DMS114 treated with DMSO at 0.1 percent for 48 hours (cell line): Measurements from ENCODE around the gene CNPY1.

Experiments used
- DNase-seq: peaks from one replicate; lab custom pipeline; 2025; ENCODE audit not compliant: unreplicated experiment; lab: John Stamatoyannopoulos, UW

CNPY1 gene

DNA sequence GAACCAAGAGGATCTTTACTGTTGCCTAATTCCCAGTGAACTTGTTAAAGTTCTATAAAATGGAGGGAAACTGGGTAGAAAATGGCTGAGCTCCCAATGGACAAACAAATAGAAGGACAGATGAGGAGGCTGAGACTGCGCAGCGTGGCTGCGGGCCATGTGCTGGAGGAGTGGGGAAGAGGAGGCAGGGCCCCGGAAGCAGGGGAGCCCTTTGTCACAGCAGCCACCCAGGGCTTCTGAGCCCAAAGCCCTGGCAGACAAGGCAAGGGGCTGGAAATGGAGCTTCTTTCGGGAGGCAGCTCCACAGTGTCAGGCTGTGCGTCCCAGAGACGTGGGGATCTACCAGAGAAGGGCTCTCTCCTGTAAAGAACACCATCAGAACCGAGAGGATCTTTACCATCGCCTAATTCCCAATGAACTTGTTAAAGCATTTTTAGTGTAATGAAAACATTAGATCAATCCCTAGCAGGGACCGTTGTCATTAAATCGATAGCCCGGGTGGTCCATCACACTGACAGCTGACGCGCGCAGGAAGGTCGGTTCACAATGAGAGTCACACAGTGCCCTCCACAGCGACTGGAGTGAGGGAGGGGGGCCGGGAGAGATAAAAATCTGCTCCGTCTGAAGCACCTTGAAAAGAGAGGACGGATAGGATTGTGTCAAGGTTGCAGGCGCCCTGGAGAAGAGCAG lies 14.0 kb upstream of the CNPY1 start:
- DNase-seq, result no peak

DNA sequence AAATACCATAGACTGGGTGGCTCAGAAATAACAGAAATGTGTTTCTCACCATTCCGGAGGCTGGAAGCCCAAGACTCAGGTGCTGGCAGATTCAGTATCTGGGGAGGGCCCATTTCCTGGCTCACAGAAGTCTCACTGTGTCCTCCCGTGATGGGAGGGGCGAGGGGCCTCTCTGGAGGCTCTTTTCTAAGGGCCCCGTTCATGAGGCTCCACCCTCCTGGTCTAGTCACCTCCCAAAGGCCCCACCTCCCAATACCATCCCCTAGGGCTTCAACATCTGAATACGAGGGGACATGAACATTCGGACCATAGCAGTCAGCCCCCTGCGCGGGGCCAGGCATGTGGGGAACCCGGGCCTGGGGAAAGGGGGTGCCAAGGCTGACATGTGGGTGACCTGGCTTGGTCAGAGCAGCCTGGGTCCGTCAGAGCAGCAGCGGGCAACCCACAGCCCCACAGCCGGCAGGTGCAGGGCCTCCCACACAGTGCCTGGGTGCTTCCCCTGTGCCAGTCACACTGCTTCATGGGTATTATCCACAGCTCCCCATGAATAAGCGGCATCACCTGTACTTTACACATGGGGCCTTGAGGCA lies 13.3 kb upstream of the CNPY1 start:
- no peak for DNase-seq

DNA sequence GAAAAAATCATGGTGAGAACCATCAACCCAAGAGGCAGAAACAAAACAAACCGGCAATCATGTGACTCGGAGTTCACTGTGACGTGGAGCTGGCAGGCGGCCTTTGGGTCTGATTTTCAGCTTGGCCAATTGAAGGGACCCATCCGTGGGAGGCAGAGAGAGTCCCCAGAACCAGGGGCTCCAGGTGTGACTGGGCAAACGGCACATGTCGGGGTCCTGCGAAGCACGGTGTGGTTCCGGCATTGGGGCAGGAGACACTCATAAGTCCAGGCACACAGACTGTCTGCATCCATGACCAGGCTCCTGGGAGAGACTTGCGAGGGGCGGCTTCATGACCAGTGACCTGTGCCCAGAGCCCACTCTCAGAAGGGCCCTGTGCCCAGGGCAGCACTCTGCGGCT lies 12.6 kb upstream of the CNPY1 start:
- DNase-seq, result no peak

DNA sequence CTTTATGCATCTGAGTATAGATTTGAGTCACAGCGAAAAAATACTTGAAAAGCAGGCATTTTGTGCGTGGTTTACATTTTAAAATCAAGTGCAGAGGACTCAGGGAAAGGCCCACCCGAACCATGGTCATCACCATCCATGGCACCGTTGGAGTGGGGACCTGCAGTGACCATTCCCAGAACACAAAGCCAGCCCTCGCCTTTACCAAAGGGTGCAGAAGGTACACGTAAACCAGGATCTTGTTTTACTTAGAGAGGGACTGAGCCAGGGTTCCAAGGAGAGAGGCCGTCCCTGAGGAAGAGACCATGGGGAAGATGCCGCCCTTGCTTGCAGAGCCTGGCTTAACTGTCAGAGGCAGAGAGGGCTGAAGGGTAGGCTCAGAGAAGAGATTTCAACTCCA lies 12.0 kb upstream of the CNPY1 start:
- no peak for DNase-seq

DNA sequence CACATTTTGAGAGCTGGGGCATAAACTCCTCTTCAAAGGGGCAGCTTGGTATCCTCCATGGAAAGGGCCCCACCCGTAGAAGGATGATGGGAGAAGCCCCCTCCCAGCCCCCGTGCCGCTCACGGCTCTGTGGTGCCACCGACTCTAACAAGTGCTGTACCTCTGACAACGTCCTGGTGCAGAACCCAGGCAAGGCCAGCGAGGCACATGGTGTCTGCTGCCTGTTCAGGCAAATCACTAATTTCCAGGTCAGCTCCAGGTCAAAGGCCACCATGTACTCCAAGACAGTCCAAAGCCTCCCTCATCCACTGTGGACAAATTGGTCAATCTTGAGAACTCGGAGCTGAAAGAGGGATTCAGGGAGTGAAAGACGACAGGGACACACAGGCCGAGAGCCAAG lies 11.4 kb upstream of the CNPY1 start:
- DNase-seq, result no peak

DNA sequence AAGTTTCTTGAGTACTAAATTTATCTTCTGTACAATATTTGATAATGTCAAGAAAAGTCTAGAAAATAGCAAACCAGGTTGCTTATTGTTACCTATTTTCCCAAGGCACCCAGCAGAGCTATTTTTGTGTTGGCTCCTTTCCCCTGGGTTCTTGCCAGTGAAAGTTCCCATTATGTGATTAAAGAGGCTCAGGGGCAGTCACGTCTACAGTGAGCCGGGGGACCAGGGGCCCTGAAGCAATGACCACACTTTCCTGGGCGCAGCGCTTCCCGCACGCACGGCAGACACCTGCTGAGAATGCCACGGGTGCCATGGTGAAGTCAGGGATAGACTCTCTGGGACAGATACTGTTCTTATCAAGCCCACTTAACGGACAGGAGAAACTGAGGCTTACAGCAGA lies 10.4 kb upstream of the CNPY1 start:
- no peak for DNase-seq

DNA sequence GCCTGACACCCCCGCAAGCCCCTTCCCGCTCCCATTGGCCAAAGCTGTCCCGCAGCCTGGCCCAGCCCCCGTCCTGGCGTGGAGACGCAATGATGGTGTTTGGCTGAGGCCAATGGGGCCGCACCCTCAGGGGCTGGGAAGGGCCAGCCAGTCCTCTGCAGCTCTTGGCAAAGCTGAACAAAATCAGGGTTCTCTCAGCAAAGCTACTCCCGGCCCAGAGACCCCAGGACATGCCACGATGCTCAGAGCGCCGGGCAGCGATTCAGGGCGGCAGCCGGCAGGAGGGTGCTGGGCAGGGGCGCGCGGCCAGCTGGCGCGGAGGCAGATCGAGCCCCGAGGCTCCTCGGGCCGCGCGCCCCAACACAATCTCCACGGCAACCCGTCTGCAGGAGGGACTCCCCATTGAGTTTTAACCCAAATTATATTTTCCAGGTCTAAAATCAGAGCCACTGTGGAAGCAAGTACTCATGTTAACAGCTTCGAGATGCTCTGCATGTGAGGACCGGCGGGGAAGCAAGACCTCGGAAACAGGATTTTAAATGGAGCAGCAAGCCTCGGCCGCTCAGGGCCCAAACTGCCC lies 8.8 kb upstream of the CNPY1 start:
- no peak for DNase-seq

DNA sequence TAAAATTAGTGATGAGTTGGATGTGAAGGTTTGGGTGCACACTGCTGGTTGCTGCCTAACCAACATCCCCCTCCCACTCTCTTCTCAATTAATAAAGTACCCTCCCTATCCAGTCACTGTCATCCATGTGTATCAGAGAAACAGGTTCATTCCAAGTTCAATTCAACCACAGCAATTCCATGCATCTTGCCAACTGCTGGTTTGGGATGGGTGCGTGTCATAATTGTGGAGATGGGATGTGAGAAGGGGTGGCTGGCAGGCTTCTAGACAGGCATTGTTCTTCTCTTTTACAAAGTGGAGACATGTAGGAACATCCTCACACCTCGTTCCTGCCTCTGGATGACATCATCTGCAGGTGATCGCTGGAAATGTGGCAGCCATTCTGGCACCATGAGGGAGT lies 7.5 kb upstream of the CNPY1 start:
- DNase-seq, result no peak

DNA sequence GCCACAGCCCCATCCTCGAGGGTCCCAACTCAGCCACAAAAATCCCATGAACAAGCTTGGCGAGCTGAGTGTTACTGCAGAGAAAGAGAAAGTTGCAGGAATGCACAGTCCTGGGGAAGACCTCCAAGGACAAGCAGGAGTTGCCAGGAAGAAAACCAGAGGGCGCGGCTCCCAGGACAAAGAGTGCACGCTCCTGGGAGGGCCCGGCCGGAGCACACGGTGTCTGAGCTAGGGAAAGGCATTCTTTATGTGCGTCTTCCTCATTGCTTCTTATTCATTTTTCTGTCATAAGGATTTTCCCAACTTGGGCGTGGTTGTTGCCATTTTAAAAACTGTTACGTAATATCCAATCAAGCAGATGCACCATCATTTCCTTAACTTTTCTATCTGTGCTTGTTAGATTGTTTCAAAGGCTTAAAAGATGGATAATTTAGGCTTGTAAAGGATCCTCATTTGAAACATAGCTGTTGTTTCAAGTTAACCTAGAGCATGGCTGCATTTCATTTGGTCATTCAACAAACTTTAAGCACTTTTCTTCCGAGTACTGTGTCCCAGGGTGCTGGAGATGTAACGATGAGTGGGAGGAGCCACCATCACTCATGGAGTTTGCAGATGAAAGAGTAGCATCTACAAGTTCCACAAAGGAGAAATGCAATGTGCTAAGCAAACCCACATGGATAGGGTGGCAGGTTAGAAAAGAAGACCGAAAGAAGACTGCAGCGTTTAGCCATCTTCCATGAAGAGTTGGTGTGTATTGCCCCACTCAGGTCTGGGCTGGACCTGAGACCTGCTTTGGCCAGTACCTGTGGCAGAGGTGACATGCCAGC lies 5.6 kb upstream of the CNPY1 start:
- DNase-seq, result no peak

DNA sequence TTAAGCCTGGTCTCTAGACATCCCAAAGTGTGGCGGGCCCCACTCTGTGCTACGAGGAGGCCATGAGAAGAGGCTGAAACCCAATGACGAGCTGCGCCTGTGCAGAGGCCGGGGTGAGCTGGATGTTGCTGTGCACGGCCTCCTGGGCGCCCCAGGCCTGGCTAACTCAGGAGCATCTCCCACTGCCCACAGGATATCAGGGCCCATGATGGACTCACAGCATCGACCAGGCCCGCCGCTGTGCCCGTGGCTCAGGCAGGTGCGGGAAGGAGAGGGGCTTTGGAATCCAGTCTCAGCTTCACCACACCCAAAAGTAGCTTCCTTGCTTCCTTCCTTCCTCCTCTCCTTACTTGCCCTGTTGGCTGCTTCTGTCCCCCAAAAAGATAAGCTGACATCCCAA lies 4.6 kb upstream of the CNPY1 start:
- no peak for DNase-seq

DNA sequence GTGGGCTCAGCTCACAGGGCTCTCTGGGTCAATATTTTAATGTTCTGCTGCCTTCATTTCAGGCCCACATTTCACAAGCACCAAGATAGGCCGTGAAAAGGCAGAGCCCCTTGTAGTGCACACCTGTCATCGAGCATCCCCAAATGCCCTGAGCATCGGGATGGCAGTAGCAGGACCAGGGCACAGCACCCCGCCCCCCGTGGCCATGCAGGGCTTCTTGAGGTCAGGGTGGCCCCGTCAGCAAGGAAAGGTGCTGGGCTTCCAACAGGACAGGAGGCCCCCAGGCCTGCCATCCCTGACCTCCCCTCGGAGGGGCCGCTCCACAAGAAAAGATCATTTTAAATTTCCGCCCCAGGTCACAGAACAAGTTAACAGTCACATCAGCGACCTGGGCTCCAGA lies 2.9 kb upstream of the CNPY1 start:
- no peak for DNase-seq

DNA sequence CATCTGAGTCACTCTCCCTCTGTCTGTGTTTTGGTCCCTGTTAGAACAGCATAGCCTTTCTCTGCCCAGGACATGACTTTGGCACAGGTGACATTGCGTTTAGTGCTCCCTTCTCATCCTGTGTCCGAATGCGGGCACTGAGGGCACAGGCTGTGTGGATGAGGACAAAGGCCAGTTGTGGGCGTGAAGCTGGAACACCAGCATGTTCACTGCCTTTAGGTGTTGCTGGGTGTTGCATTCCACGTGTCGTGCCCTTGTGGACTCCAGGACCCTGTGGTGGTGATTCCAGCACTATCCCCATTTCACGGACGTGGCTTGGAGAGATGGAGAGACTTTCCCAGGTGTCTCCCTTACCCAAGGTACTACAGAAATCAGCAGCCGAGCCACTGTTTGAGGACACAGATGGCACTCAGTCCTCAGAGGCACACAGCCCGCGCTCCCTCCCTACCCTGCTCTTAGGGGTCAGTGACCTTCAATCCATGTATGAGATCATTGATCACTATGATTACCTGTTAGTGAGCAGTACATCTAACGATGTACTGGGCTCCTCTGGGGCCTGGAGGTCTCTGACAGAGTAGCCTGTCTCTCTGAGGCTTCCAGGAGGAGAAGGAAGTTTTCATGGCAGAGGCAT lies 917 bp upstream of the CNPY1 start:
- no peak for DNase-seq

DNA sequence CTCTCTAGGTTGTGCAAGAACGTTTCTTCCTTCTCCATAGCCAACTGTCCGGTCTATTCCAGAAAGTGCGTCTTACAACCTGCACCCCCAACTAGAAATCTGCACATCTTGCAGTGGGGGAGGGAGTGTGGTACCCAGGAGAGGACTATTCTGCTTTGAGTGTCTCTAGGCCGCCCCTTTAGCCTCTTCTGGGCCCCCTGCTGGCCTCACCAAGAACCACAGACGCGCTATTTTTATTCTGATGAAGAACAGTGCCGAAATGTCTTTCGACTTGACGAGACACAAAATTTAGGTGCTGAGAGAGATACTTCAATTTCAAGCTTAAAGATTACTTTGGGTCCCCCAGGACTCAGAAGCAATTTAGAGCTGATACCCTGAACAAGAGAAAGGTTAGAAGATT lies 1.0 kb downstream of the CNPY1 start:
- no peak for DNase-seq

DNA sequence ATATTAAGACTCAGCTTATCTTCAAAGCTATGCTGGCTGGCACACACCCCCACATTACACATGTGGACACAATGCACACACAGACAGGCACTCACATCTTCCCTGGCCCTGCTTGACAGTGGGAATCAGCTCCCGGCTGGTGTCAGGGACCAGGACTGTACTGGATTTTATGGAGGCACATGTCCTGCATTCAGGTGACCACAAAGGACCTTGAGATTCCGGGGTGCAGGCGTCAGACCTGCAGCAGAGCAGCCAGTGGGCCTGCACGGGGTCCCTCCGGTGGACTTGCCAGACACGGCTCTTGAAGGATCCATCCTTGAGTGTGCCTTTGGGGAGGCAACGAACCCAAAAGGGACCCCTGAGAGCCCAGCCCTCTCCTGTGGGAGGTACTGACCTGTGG lies 1.9 kb downstream of the CNPY1 start:
- no peak for DNase-seq

DNA sequence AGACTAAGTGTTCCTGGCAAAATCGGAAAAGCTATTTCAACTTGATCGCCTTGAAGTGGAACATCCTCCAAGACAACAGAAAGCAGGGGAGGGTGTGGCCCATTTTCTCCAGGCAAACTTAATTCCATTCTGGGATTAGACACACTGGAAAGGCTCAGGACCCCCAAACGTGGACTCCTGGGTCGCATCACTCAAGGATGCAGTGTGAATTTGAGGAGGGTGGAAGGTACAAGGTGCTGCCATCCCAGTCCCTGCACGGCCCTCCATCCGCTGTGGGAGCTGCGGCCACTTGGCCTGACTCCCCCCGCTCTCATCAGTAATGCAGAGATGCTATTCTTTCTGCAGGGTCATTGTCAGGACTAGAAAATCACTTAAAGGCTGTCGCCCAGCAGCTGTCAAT lies 2.4 kb downstream of the CNPY1 start:
- no peak for DNase-seq

DNA sequence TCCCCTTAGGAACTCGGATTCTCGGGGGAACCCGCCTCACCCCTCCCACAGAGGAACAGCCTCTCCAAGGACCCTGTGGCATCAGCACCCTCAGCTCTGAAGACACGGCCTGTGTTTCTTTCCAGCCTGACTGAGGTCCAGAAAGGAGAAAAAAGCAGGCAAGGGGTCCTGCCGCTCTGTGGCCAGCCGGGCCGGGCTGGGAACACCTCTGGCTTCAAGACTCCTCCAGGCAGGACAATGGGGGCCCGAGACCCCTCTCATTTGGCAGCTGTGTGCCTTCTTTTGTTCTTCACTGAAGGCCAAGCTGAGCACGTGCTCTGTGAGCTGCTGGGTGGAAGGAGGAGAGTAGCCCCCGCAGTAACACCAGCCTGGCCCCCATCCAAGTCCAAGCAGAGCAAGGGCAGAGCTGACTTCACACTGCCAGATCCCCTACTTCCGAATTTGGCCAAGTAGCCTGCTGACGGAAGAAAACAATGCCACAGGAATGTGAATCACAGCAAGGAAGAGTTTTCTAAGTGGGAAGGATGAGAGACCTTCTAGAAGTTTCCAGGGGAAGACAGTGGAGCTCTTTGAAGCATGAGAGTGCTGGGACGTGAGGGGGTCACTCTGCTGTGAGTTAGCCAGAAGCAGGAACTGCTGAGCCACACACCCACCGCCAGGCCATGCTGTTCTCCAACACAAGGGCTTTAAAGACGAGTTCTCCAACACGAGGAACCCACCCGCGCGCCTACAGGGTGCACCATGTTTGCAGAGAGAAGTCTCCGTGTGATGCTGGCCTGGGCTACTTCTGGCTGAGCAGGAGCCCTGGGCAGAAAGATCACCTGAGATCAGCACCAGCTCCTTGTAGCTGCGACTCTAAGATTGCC lies 3.1 kb downstream of the CNPY1 start:
- no peak for DNase-seq

DNA sequence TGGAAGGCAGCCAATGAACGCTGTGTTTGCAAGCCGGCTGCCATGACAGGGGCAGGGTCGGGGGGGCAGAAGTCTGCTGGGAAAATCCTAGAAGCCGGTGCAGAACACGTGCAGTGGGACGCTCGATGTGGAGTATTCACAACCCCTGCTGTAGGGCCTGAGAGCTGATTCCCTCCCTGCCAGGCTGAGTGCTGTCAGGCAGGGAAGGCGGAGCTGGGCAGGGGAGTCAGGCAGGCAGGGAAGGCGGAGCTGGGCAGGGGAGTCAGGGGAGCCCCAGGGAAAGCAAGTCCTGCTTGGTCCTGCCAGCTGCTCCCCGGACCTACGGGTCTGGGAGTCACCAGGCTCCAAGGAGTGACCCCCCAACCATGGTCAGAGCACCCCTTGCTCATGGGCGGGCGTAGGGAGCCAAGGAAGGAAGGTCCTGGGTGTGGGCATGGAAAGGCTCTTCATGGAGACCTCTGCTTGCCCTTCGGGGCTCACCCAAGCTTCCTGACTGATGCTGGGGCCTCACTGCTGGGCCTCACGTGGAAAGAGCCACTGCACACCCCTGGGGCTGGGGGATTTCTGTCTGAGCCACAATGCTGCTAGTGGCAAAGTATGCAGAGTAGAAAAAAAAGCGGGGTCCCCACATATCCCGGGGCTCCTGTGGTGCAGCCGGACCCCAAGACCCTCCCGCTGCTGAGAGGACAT lies 4.2 kb downstream of the CNPY1 start:
- DNase-seq, result no peak

DNA sequence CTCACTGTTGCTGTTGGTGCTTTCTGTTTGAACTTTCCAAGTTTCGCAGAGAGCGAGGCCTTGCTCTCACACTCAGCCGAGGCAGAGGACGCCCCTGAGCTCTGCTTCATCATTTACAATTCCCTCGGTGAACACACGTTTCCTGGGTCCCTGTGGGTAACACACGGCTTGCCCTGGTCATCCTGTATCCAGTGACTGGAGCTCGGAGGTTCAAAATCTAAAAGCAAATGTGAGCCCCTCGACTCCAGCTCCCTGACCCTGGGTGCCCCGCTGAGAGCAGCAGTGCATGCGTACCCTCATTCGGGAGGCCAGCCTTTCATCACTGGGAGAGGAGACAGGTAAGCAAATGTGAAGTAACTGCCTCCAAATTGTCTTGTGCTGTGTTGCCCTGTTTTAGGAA lies 5.8 kb downstream of the CNPY1 start:
- DNase-seq, result no peak

DNA sequence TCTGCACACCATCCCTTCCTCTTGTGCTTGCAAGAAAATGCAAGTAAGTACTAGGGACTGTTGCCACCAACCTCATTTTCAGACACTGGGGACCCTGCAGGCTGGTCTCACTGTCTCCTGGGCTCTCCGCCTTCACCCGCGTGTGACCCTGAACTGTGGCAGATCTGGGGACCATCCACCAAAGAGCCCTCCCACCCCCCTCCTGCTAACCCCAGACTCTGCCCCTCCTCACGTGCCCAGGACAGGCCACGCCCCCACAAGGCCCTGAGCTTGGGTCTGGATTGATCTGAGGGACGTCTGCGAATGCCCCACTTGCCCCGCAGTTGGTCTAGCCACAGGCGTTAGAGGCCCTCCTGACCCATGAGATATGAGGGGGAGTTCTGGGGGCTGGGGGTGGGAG lies 8.1 kb downstream of the CNPY1 start:
- DNase-seq, result no peak

DNA sequence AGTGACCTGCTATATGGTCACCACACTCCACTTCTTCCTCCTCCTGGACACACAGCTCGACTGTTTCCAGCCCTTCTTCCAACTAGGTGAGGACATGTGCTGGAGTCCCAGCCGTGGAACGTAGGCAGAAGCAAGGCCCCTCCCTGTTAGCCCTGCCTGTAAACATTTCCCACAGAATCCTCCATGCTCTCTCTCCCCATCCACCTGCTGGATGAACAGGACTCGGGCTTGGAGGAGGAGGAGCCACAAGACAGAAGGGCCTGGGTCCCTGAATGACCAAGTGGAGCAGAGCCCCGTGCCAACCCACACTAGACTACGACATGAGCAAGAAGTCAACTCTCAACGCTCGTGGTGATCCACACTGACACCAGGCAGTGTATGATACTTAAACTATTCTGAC lies 9.9 kb downstream of the CNPY1 start:
- no peak for DNase-seq
